ENCODE data around the gene AVPI1.

AVPI1 gene

DNA sequence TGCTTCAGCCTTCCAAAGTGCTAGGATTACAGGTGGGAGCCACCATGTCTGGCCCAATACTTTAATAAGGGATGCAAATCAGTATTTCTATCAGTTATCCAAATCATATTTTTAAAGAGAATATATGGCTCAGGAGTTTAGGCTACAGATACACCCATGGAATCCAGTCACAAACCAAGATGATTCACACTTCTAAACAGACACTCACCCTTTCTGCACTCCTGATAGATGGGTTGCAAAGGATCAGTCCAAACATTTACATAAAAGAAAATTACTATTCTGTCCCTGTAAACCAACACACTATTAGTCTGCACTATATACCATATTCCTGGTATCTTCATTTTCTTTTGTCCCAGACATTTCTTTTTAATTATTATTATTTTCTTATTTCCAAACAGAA, 55.9 kb downstream of the AVPI1 start:
- H4K20me1 ChIP-seq (ENCODE audit: low read depth, low read length), result no peaks in the 10 kb centered on the region

DNA sequence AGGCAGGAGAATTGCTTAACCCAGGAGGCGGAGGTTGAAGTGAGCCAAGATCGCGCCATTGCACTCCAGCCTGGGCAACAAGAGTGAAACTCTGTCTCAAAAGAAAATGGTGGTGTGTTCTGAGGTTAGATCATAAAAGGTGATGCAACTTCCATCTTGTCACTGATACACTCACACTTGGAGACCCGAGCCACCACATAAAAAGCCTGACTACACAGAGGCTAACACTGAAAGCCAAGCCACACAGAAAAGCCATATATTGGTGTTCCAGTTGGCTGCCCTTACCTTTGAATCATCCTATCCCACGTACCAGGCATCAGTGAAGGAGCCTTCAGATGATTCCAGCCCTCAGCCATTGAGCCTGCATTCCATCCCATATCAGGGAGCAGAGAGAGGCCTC, 57.8 kb downstream of the AVPI1 start:
- no peak overlapping the region for H3K9ac ChIP-seq (ENCODE audit: low read length)

More for the DNA sequence above, 55.9 kb downstream of the AVPI1 start:
- Histone ChIP-seq H2AFZ (ENCODE audit: low read depth, low read length, severe bottlenecking) (no peak overlapping the region), H3K36me3 (ENCODE audit: low read length) (no peaks in the 10 kb centered on the region), H3K4me3 (ENCODE audit: insufficient read depth, low read length, poor library complexity, severe bottlenecking) (no peak overlapping the region), H3F3A (ENCODE audit: insufficient read depth) (no peaks in the 10 kb centered on the region), H3K27ac (ENCODE audit: low read depth, low read length) (no peak overlapping the region), H3K4me2 (ENCODE audit: low read depth, low read length, poor library complexity, severe bottlenecking) (no peak overlapping the region), H3K9ac (ENCODE audit: low read length) (no peak overlapping the region), H3K79me2 (ENCODE audit: insufficient read depth, low read length) (no peaks in the 10 kb centered on the region), H3K9me3 (ENCODE audit: insufficient read depth, low read length) (no peaks in the 10 kb centered on the region), H3K27me3 (ENCODE audit: low read length) (no peaks in the 10 kb centered on the region), H3K9me2 (replicated peaks; ENCODE audit: insufficient read depth, low read length) (no peaks in the 10 kb centered on the region)
- no peak for TF ChIP-seq EZH2phosphoT487 (conservative IDR thresholded peaks at IDR 0.05; ENCODE audit: low read length)
- TF ChIP-seq CTCF (IDR thresholded peaks at IDR 0.05; ENCODE audit: insufficient read depth, low read length, poor library complexity, severe bottlenecking), result no peak

DNA sequence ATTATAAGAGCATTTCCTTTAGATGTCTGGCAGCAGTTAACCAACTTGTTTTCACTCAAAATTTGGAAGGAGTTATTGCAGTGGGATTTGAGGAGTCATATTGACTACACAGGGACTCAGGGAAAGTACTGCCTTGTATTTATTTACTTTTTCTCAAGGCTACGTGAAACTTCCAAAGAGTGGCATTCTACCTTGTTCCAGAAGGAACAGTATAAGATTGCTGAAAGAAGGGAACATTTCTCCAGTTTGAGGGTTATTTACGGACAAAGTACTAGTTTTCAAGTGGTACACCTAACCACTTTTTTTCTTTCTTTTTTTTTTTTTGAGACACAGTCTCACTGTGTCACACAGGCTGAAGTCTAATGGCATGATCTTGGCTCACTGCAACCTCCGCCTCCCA, 58.8 kb downstream of the AVPI1 start:
- Histone ChIP-seq H2AFZ (ENCODE audit: low read depth, low read length, severe bottlenecking) (no peak overlapping the region), H3F3A (ENCODE audit: insufficient read depth) (no peaks in the 10 kb centered on the region)

More for the DNA sequence above, 57.8 kb downstream of the AVPI1 start:
- H3K9me2 ChIP-seq (replicated peaks; ENCODE audit: insufficient read depth, low read length), result no peaks in the 10 kb centered on the region
- no peak overlapping the region for H3K4me2 ChIP-seq (ENCODE audit: low read depth, low read length, poor library complexity, severe bottlenecking)
- no peak overlapping the region for H2AFZ ChIP-seq (ENCODE audit: low read depth, low read length, severe bottlenecking)
- H3K4me3 ChIP-seq (ENCODE audit: insufficient read depth, low read length, poor library complexity, severe bottlenecking), result no peak overlapping the region
- no peaks in the 10 kb centered on the region for H3K79me2 ChIP-seq (ENCODE audit: insufficient read depth, low read length)
- H3K27me3 ChIP-seq (ENCODE audit: low read length), result no peaks in the 10 kb centered on the region
- TF ChIP-seq CTCF (IDR thresholded peaks at IDR 0.05; ENCODE audit: insufficient read depth, low read length, poor library complexity, severe bottlenecking), result no peak
- no peak for TF ChIP-seq EZH2phosphoT487 (conservative IDR thresholded peaks at IDR 0.05; ENCODE audit: low read length)
- H3F3A ChIP-seq (ENCODE audit: insufficient read depth), result no peaks in the 10 kb centered on the region
- H3K9me3 ChIP-seq (ENCODE audit: insufficient read depth, low read length), result no peaks in the 10 kb centered on the region
- no peak overlapping the region for H3K27ac ChIP-seq (ENCODE audit: low read depth, low read length)
- no peaks in the 10 kb centered on the region for H3K36me3 ChIP-seq (ENCODE audit: low read length)
- no peaks in the 10 kb centered on the region for H4K20me1 ChIP-seq (ENCODE audit: low read depth, low read length)

More for the DNA sequence above, 58.8 kb downstream of the AVPI1 start:
- no peaks in the 10 kb centered on the region for H3K9me2 ChIP-seq (replicated peaks; ENCODE audit: insufficient read depth, low read length)
- H3K79me2 ChIP-seq (ENCODE audit: insufficient read depth, low read length), result no peaks in the 10 kb centered on the region
- no peak overlapping the region for H3K4me2 ChIP-seq (ENCODE audit: low read depth, low read length, poor library complexity, severe bottlenecking)
- no peak overlapping the region for H3K4me3 ChIP-seq (ENCODE audit: insufficient read depth, low read length, poor library complexity, severe bottlenecking)
- H4K20me1 ChIP-seq (ENCODE audit: low read depth, low read length), result no peaks in the 10 kb centered on the region
- TF ChIP-seq CTCF (IDR thresholded peaks at IDR 0.05; ENCODE audit: insufficient read depth, low read length, poor library complexity, severe bottlenecking), result no peak
- no peak for TF ChIP-seq EZH2phosphoT487 (conservative IDR thresholded peaks at IDR 0.05; ENCODE audit: low read length)
- H3K9ac ChIP-seq (ENCODE audit: low read length), result no peak overlapping the region
- no peaks in the 10 kb centered on the region for H3K9me3 ChIP-seq (ENCODE audit: insufficient read depth, low read length)
- no peaks in the 10 kb centered on the region for H3K27me3 ChIP-seq (ENCODE audit: low read length)
- no peak overlapping the region for H3K27ac ChIP-seq (ENCODE audit: low read depth, low read length)
- H3K36me3 ChIP-seq (ENCODE audit: low read length), result no peaks in the 10 kb centered on the region
